Activated CD8-positive, alpha-beta memory T cell treated with anti-CD3 and anti-CD28 coated beads, Interleukin-2, amount 50 U/mL, for 24 hours (primary cell): ENCODE measurements around the gene HPCAL1.

Experiments used
- DNase-seq: peaks from one replicate; pipeline ENCODE4 v3.0.0-alpha.2; 2020; ENCODE audit errors: extremely low read depth

HPCAL1 gene

DNA sequence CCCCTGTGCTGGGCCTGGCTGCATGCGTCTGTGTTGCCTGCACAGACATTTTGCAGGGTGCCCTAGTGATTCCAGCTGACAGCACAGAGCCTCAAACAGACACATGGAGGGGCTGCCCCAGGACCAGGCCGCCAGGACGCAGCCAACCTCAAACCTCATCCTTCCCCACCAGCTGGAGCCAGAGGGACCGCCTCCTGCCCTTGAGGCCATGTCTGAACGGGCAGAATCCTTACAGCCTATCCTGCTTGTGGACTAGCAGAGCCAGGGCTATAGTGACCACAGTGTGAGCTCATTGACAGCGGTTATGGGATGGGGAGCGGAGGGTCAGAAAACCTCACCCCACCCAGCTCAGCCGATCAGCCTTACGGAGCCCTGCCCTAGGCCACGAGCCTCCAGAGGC, 123.0 kb downstream of the HPCAL1 start:
- DNase-seq = no peak

DNA sequence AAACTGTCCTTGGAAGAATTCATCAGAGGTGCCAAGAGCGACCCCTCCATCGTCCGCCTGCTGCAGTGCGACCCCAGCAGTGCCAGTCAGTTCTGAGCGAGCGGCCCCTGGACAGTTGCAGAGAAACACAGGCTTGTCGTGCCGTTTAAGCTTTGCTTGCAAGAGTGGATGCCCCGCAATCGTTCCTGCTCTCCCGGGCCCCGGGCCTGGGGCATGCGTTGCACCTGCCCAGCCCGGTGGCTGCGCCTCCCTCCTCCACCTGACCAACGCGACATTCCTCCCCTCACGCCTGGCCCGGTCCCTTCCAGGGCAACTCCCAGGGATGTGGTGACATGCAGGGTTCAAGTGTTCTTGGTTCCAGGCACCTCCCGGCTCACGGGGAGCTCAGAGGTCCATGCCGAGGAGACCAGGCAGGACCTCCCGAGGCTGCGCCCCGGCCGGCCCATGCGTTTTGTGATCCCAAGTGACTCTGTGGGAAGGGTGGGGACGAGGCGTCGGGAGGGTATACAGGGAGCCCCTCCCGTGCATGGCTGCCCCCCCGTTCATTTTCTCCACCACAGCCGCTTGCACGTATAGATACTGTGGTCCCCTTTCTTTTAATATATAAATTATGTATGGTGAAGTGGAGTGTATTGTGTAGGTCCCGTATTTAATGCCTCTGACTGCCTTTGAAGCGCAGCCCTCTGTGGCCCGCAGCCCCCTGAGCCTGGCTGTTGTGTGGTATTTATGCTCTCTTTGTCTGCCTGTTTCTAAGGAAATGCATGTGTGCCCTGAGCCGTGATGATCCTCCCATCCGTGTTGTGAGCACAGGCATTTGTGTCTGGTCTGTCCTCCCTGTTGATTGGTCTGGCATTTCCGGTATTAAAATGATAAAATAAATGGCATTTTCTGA, 124.3 kb downstream of the HPCAL1 start:
- DNase-seq = no peak

DNA sequence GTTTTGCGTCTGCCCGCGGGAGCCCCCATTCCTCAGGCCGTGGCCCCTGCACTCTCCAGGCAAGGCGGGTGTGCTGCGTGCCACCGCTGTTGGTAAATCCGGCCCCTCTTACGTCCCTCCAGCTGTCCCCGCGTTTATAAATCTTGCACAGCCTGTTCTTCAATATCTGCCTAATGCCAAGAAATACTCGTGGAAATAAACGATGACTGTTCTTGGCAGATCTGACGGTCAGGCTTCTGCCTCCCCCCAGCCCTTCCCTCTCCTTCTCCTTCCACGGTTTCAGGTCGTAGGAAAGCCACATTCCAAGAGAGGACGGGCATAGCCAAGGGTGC, 124.9 kb downstream of the HPCAL1 start:
- no peak for DNase-seq

DNA sequence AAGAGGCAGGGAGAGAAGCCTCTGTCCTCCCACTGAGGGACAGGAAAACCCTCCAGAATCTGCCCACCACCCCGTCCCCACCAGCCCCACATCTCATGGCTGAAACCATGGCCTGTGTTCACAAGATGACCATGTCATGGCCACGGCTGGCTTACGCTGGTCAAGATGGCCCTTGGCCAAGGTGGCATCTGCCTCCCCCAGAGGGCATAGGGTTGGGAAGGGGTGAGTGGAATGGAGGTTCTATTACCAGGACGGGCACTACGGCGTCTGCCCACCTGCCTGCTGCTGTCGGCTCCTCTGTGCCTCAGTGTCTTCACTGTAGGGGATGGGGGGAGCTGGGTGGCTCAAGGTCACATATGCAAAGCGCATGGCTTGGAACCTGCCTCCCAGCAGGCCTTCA, 125.7 kb downstream of the HPCAL1 start:
- no peak for DNase-seq

DNA sequence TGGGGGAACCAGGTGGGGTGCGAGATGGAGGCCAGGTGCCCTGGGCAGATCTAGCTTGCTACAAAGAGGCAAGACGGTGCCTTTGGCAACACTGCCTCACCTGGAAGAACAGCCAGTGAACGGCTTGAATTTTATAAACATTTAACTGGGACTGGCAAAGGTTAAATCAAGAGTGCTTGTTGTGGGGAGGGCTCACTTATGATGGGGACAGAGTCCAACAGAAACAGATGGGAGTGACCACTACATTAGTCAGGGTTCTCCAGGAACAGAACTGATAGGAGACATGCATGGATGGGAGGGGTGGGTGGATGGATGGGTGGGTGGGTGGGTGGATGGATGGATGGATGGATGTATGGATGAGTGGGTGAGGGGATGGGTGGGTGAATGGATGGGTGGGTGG, 126.2 kb downstream of the HPCAL1 start:
- DNase-seq = no peak

DNA sequence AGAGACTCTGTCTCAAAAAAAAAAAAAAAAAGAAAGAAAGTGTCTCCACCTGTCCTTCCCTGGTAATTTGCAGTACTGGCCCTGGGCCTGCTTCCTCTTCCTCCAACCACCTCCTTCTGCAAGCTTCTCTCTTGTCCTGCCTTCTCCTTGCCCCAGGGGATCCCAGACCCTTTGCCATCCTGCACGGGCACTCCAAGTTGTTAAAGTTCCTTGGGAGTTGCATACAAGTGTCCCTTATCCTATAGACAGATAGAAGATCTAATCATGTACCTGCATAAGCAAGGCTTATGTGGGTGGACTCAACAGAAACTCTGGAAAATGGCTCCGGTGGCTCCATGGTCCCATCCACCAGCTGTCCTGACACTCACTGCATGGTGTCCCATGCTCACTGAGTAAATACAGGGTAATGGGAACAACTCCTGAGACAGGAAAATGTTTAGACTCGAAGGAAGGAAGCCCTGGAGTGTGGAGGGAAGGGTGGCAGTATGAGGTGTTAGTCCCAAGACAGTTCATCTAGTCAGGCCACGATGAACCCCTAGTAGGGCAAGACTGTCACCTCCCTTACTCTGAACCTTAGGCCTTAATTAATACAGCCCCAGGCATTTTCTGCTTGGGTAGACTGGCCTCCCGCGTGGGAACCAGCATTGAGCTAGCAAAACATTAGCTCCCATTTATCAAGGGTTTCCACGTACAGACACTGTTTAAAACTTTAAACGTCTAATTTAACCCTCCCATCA, 128.3 kb downstream of the HPCAL1 start:
- DNase-seq = no peak

DNA sequence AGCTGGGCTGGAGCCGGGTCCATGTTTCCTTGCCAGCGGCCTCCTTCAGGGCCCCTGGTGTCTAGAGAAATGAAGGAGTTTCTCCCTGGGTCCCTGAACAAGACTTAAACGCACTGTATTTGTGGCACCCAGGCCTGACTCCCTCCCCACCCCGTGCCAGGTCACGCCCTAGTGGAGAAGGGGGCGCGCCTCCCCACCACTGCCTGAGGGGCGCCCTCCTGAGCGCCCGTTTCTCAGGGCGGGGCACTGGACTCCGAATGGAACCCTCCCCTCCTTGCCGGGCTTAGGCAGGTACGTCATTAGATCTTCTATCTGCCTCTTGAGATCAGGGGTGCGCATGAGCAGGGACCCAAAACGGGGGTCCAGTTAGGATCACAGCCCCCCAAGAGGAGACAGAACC, 129.1 kb downstream of the HPCAL1 start:
- no peak for DNase-seq

DNA sequence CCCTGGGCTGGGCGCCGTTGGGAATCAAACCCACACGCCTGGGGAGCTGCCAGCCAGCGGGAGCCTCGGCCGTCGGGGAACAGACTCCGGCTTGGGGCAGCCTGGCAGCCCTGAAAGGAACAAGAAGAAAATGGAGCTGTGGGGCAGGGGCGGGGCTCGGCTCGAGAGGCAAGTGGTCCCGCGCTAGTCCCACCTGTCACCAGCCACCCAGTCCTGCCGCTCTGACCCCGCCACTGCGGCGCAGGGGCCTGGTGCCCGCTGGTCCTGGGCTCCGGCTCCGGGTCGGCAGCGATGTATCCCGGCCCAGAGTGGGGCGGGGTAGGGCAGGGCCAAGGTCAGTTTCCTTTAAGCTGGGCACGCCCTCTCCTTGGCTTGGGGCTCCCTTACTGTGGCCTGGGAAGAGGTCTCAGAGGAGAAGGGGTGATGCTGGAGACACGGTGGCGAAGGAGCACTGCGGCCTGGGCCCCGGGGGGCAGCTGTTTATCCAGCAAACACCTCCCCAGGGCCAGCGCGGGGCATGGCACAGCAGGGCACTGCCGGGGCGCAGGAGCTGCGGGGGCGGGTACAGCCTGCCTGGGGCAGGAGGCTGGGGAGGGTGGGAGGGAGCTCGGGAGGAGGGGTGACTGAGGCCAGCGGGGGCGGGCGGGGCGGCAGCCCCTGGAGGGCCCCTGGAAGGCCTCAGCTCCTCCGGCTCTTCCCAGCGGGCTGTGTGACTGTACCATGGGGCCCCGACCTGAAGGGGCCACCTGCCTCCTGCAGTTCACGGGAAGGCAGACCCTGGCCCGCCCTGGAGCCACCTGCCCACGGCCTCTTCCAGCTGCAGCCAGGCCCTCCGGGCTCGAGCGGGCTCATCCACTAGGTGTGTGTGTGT, 129.8 kb downstream of the HPCAL1 start:
- DNase-seq = no peak

DNA sequence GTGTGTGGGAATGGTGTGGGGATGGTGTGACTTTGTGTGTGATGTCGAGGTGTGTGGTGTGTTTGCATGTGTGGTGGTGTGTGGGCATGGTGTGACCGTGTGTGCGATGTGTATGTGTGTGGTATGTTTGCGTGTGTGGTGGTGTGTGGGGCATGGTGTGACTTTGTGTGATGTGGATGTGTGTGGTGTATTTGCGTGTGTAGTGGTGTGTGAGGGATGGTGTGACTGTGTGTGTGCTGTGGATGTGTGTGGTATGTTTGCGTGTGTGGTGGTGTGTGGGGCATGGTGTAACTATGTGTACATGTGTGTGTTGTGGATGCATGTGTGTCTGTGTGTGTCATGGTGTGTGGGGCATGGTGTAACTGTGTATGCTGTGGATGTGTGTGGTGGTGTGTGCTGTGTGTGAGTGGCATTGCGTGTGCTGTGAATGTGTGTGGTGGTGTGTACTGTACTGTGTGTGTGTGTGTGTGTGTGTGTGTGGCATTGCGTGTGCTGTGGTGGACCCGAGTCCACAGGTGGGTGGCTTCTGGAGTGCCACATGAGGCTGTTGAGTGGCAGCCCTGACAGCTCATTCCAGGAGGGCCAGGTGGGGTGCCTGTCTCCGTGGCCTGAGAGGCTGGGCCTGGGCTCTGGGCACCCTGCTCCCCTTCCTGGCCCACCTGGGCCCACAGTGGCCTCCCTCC, 130.7 kb downstream of the HPCAL1 start:
- no peak for DNase-seq

DNA sequence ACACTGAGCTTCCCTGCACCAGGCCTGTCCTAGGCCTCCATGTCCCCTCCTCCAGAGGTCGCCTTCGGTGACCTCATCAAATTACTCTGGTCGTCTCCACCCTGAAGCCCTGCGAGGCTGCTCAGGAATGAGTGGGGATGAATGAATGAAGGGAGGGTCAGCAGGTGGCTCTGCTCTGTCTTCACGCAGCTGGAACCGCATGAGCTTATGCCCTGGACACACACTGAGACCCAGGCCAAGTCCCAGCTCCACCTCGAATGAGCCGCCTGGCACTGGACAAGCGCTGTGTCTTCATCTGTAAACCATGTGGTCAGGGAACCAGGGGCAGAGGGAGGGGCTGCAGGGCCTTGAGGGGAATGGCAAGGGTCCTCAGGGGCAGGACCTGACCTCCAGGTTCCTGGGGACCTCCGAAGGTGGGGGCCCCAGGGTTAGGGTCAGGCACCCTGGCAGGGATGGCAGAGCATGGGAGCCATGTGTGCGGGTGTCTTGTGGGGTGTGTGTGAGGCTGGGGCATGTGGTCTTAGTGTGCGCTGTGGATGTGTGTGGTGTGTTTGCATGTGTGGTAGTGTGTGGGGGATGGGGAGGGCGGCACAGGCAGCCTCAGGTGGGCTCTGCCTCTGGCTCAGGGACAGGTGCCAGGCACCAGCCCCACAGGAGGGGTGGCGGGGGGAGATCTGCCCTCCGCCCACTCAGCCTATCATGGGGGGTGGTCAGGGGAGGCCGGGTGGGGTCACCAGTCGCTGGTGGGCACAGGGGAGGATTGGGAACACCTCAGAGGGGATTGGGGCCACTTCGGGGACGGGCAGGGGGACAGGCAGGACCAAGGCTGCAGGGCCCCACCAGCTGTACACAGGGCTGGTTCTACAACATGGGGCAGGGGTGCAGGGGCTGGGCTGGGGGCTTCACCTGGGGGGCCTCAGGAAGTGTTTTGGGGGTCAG, 131.5 kb downstream of the HPCAL1 start:
- DNase-seq = no peak

DNA sequence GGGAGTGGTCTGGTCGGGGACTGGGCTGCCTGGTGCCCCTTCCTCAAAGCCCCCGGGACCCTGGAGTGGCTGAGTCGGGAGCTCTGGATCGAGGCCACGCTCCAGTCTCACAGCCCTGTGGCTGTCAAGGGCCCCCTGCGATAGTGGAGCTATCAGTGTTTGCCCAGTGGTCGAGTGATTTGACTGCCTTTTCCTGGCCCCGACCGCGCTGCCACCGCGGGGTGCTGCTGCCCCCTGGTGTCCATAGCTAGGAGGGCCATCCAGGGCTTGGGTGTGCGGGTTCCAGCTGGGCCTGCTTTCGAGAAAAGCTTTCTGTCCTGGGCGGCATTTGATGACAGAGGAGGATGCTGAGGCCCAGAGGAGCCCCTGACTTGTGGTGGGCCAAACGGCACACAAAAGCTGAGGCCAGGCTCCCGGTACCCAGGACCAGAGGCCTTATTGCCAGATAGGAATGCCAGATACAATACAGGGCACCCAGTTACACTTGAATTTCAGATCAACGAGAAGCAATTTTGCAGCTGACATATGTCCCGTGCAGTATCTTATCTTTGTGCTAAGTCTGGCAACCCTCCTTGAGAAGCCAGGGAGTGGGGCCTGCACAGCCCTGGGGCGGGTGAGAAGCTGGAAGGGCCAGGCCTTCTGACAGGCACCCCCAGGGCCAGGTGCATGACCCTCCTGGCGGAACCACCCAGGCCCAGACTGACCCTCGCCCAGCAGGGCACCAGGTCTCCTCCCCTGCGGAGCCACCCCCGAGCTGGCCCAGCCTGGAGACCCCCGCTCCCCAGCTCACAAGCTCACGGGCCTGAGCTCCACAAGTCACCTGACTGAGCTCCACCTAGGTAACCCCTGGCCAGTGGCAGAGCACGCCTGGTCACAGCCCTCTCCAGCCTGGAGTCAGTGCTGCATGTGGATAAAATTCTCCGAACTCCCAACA, 132.4 kb downstream of the HPCAL1 start:
- DNase-seq = no peak

DNA sequence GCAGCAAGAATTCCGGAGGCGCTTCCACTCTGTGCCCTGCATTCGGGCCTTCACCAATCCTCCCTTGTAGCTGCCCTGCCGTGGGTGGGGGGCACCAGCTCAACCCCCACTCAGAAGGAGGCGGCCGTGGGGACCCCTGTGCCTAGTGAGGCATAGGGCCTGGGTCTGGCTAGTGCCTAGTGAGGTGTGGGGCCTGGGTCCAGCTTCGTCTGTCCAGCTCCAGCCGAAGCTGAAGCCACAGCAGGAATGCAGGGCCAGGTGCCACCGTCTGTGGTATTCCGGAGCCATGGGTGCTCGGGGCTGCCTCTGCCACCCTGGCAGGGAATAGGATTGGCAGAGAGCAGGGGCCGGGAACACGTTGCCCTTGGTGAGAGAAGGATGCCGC, 133.1 kb downstream of the HPCAL1 start:
- DNase-seq = no peak

DNA sequence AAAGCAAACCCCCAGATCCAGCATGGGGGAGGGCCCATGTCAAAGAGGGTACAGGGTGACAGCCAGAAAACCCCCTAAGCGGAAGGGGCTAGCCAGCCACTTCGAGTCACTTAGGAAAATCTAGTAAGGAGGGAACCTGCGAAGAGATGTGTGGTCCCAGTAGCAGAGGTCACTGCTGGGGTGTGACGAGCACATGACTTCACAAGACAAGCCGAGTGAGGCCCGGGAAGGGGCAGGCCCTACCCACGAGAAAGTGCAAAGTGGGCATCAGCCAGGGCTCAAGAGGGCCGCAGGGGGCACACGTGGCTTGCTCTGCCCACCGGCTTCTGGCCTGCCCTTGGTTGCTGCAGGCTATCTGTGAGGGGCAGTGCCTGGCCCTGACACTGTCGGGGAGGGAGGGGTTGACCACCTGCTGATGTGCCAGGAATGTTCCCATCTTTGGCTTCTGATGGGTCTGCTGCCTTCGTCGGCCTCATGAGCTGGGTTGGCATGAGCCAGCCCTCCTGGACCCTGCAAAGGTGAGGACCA, 133.9 kb downstream of the HPCAL1 start:
- DNase-seq = no peak

DNA sequence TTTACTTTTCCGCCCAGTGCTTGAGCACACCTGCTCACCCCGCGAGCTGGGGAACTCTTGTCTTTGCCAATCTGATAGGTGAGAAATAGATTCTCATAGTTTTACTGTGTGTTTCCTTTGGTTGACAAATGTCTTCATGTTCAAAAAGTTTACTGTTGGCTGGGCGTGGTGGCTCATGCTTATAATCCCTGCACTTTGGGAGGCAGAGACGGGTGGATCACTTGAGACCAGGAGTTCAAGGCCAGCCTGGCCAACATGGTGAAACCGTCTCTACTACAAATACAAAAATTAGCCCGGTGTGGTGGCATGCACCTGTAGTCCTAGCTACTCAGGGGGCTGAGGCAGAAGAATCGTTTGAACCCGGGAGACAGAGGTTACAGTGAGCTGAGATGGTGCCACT, 135.1 kb downstream of the HPCAL1 start:
- no peak for DNase-seq

DNA sequence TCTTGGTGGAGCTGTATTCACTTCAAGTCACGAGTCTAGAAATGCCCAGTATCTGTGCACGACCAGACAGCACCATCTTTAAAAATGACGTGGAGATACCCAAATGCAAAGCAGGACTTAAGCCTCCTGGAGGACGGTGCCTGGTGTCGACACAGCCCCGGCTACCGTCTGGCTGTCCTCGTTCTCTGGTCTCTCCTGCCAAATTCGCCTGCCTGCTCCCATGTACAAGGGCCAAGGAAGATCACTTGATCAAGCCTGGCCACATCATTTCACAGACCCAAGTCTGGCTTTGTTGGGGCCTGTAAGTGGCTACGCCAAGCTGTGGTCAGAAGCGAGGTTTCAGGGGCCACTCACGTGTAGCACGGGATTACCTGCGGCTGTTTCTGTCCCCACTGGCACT, 136.0 kb downstream of the HPCAL1 start:
- DNase-seq = no peak

DNA sequence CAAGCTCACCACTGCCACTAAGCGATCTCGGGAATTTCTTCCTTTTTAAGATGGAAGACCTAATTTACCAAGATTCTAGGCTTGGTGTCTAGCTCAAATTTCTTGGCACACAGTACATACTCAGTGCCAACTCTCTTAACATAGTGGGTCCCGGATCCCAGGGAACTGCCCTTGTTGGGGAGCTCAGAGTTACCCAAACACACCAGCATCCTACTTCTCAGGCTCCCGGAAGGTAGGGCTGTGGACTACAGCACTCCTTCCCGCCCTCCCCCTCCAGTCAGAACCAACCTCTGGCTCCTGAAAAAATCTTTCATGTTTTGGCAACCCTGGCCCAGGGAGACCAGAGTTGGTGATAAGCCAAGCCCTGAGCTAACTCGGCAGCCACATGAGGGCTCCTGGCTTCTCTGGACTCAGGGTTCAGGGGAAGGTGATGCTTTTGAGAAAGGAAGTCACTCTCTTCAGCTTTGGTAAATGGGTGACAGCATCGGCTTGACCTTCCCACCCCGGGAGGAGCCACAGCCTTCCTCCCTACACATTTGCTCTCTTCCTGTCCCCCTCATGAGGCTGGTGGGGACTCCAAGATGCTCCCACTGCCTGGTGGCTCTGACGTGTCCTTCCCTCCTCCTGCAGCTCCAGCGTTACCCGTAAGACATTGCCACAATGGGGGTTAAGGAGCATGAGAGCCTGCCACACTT, 136.6 kb downstream of the HPCAL1 start:
- DNase-seq = no peak

DNA sequence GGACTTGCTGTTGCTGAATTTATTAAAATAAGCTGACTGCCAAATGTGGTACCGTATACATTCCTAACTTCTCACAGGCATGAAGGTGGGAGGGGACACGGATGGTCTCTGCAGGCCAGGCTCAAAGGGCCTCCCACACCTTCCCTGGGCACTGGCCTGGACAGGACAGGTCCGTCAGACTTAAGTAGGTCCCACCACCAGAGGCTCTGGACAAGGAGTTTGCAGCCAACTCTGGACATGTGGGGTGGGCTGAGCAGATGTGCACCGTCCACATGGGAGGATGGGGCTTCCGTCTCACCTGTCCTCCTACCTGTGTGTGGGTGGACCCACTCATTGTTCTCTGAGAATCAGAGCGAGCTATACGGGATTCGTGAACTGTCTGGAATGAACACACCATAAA, 137.3 kb downstream of the HPCAL1 start:
- no peak for DNase-seq

DNA sequence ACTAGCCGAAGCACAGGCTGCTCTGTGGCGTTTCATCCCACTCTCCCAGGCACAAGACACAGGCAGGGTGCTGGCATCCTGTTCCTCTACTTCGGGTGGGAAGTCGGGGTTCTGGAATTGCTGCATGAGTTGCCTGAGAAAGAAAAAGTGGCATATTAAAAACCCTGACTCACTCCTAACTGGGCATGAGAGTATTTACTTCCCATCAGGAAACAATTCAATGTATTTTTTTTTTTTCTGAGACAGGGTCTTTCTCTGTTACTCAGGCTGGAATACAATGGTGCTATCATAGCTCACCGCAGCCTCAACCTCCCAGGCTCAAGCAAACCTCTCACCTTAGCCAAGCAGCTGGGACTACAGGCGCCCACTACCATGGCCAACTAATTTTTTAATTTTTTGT, 138.0 kb downstream of the HPCAL1 start:
- DNase-seq = no peak

DNA sequence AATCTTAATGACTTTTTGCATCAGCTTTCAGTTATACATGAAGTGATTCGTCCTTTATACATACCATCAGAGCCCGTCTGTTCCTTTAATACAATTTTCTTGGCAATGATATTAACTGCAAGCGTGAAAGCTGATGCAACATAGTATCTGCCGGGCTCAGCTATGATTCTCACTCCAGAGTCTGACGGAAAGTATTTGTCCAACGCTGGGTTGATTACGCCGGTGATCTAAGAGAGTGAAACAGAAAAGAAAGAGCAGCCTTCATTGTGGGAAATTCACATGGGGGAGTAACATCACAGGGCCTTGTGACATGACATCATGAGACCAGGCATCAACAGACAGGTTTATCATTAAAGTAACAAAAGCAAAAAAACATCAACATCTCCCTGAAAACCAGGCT, 139.2 kb downstream of the HPCAL1 start:
- no peak for DNase-seq
